Keratinocyte (primary cell): Measurements from ENCODE around the gene MYRIP. TPM values are rescaled to one million over a fixed set of nuclear protein-coding genes. Genes with fewer than 3 reads are reported as not detected.
A peak's percentile ranks its signal among the peaks of the same experiment; 100 is the strongest.

Experiments
- DNase-seq: peaks from one replicate; pipeline ENCODE4 v3.0.0-alpha.2; 2011; ENCODE audit warnings: low read depth, missing footprints, low spot score
- FAIRE-seq: peaks from 2 replicates; lab custom pipeline; 2011; peaks lifted over from hg19 to GRCh38; lab: Jason Lieb, UNC
- H2AFZ ChIP-seq: 2 replicates; pipeline ENCODE4 v1.6.0; 2012; ENCODE audit warnings: low read length, control low read depth, inconsistent platforms; ENCODE audit not compliant: control insufficient read depth
- H3K27ac ChIP-seq: 2 replicates; pipeline ENCODE4 v1.5.1; 2011; ENCODE audit warnings: low read length; ENCODE audit not compliant: control insufficient read depth, insufficient read depth
- H3K27me3 ChIP-seq: 3 replicates; pipeline ENCODE4 v1.6.0; 2011; ENCODE audit warnings: low read length; ENCODE audit not compliant: control insufficient read depth, insufficient read depth; ENCODE audit errors: extremely low read depth
- H3K36me3 ChIP-seq, 2 experiments: 2 replicates in 1 of 2; 3 replicates in 1 of 2; pipeline ENCODE4 v1.5.1; 2011; ENCODE audit warnings: low read length in 2 of 2, mild to moderate bottlenecking in 1 of 2; ENCODE audit not compliant: control insufficient read depth in 2 of 2, insufficient read depth in 2 of 2; ENCODE audit errors: extremely low read depth in 1 of 2
- H3K4me1 ChIP-seq: 3 replicates; pipeline ENCODE4 v1.5.1; 2011; ENCODE audit warnings: low read length; ENCODE audit not compliant: control insufficient read depth, insufficient read depth; ENCODE audit errors: extremely low read depth
- H3K4me2 ChIP-seq: 3 replicates; pipeline ENCODE4 v1.6.0; 2011; ENCODE audit warnings: low read depth, low read length; ENCODE audit not compliant: control insufficient read depth, insufficient read depth; ENCODE audit errors: extremely low read depth
- H3K4me3 ChIP-seq, 3 experiments: fragments of 200-600 bp in 1 of 3; sonication (generic) in 1 of 3; 2 replicates in 2 of 3; 3 replicates in 1 of 3; pipeline ENCODE4 v1.5.1; 2011 to 2016; ENCODE audit warnings: low read length in 3 of 3, mild to moderate bottlenecking in 3 of 3, control low read depth in 2 of 3, inconsistent platforms in 1 of 3, low read depth in 1 of 3, mixed read lengths in 1 of 3, mixed run types in 1 of 3, moderate library complexity in 1 of 3; ENCODE audit not compliant: control insufficient read depth in 2 of 3, insufficient read depth in 2 of 3; ENCODE audit errors: extremely low read depth in 1 of 3
- H3K79me2 ChIP-seq: 2 replicates; pipeline ENCODE4 v1.6.0; 2012; ENCODE audit warnings: low read length; ENCODE audit not compliant: control insufficient read depth, insufficient read depth
- H3K9ac ChIP-seq: 3 replicates; pipeline ENCODE4 v1.6.0; 2011; ENCODE audit warnings: low read length; ENCODE audit not compliant: control insufficient read depth, insufficient read depth; ENCODE audit errors: extremely low read depth
- H3K9me1 ChIP-seq: 3 replicates; pipeline ENCODE4 v1.6.0; 2011; ENCODE audit warnings: low read length; ENCODE audit not compliant: control insufficient read depth, insufficient read depth; ENCODE audit errors: extremely low read depth
- H3K9me3 ChIP-seq: 2 replicates; pipeline ENCODE4 v1.5.1; 2012; ENCODE audit warnings: low read depth, low read length; ENCODE audit not compliant: control insufficient read depth
- H4K20me1 ChIP-seq: 3 replicates; pipeline ENCODE4 v1.6.0; 2011; ENCODE audit warnings: low read length; ENCODE audit not compliant: control insufficient read depth, insufficient read depth; ENCODE audit errors: extremely low read depth
- CTCF ChIP-seq, 3 experiments: IDR thresholded peaks in 1 of 3; conservative IDR thresholded peaks in 1 of 3; optimal IDR thresholded peaks in 1 of 3; 2 replicates in 2 of 3; 3 replicates in 1 of 3; pipeline versions ENCODE3 to v1.5.1; 2011; ENCODE audit warnings: low read length in 3 of 3, mild to moderate bottlenecking in 3 of 3, moderate library complexity in 2 of 3, control low read depth in 1 of 3, inconsistent platforms in 1 of 3; ENCODE audit not compliant: insufficient read depth in 2 of 3; ENCODE audit errors: extremely low read depth in 1 of 3
- EZH2 ChIP-seq: IDR thresholded peaks from one replicate; pipeline ENCODE4 v1.6.1; 2012; ENCODE audit warnings: inconsistent platforms, mild to moderate bottlenecking, low read length, moderate library complexity
- dilution Hi-C: fragments of 300-500 bp; cut with MboI; formaldehyde crosslinking; loops from one replicate; pipeline ENCODE4 v1.7.0; 2020; ENCODE audit warnings: low sequenced_read_pairs; ENCODE audit not compliant: extremely low pct_ligation_motif_present
- polyA plus RNA-seq, 5 experiments: library from polyadenylated mRNA; depleted of rRNA in 3 of 5; stranded (reverse) in 3 of 5; stranded (forward) in 1 of 5; unstranded in 1 of 5; fragments of >200 nt; gene quantifications; 1 replicate in 1 of 5; 2 replicates in 3 of 5; 3 replicates in 1 of 5; pipeline versions ENCODE4 v1.2.1 to v1.2.3, GENCODE V29; 2011 to 2012; ENCODE audit warnings: missing spikeins in 2 of 5, low read depth in 1 of 5, low replicate concordance in 1 of 5

Gene MYRIP
- polyA plus RNA-seq, 1 donor (not counting 4 experiments of a cell fraction or from before 2014, with no cell fraction given) = 0.01 TPM

- H3K4me2 ChIP-seq = peak overlapping the region; percentile 70
- no peaks in the 10 kb centered on the region for H3K36me3 ChIP-seq
- no peaks in the 10 kb centered on the region for H3K9me3 ChIP-seq
- H4K20me1 ChIP-seq = no peaks in the 10 kb centered on the region
- dilution Hi-C loops = no loop called here
- no peaks in the 10 kb centered on the region for H3K79me2 ChIP-seq
- FAIRE-seq (no peak), DNase-seq (no peak)
- H3K9me1 ChIP-seq = peaks cover 4% of the 10 kb centered on the region
- peak overlapping the region; percentile 14 for H3K27ac ChIP-seq
- H3K9ac ChIP-seq = no peak overlapping the region
- no peaks in the 10 kb centered on the region for H3K27me3 ChIP-seq
- peaks cover 28% of the 10 kb centered on the region for H3K4me1 ChIP-seq
- H2AFZ ChIP-seq = no peak overlapping the region
- no peak overlapping the region for H3K4me3 ChIP-seq
- no peak for TF ChIP-seq EZH2
- no peak for TF ChIP-seq CTCF (optimal IDR thresholded peaks at IDR 0.05 in 1 of 3, IDR thresholded peaks at IDR 0.05 in 1 of 3, conservative IDR thresholded peaks at IDR 0.05 in 1 of 3; ENCODE audit: extremely low read depth in 1 of 3, insufficient read depth in 2 of 3, low read length in 3 of 3)
Measured at GRCh38 chr3:40042752-40043443, 233.5 kb downstream of the MYRIP start.

- Histone ChIP-seq H3K4me3 (no peak overlapping the region), H3K27me3 (no peaks in the 10 kb centered on the region), H3K27ac (peak overlapping the region; percentile 56), H3K9me1 (peaks cover 4% of the 10 kb centered on the region), H3K4me1 (peaks cover 28% of the 10 kb centered on the region), H3K79me2 (no peaks in the 10 kb centered on the region), H2AFZ (no peak overlapping the region), H4K20me1 (no peaks in the 10 kb centered on the region), H3K9me3 (no peaks in the 10 kb centered on the region), H3K4me2 (peak overlapping the region; percentile 70), H3K36me3 (no peaks in the 10 kb centered on the region), H3K9ac (no peak overlapping the region)
- dilution Hi-C loops = no loop called here
- DNase-seq = peak; percentile 32
- TF ChIP-seq CTCF (optimal IDR thresholded peaks at IDR 0.05 in 1 of 3, IDR thresholded peaks at IDR 0.05 in 1 of 3, conservative IDR thresholded peaks at IDR 0.05 in 1 of 3; ENCODE audit: extremely low read depth in 1 of 3, insufficient read depth in 2 of 3, low read length in 3 of 3) (no peak), EZH2 (no peak)
- FAIRE-seq = peak; percentile 61
Measured at GRCh38 chr3:40043444-40043755, 234.0 kb downstream of the MYRIP start.
